Measurements from ENCODE around the gene GRK5. TPM values are rescaled to one million over a fixed set of nuclear protein-coding genes. Genes with fewer than 3 reads are reported as not detected.

The GRK5 gene
- total RNA-seq, 6 experiments from 2014 or later, result 5.9 to 11.5 (median 7.9) TPM

GRCh38 chr10:119246862-119247549, 39.6 kb downstream of the GRK5 start:
- no peaks in the 10 kb centered on the region for H3K9me3 ChIP-seq
- ATAC-seq (peak; percentile 5 to 55 (median 22)), DNase-seq (no peak)
- intact Hi-C loops (cut with DNase I), result no loop called here
- peak overlapping the region; percentile 18 to 48 (median 46) for H3K27ac ChIP-seq
- no peaks in the 10 kb centered on the region for H3K27me3 ChIP-seq
- no peaks in the 10 kb centered on the region for H3K36me3 ChIP-seq
- WGBS (ENCODE audit: insufficient coverage, low coverage, low lambda C conversion rate, missing lambda C conversion rate), result 66% methylated on average over 16 of the region's 16 CpGs
- peaks cover 0 to 27% (median 10%) of the 10 kb centered on the region in 4 donors for H3K4me1 ChIP-seq
- H3K4me3 ChIP-seq, result no peak overlapping the region
- TF ChIP-seq, protein P1, sequence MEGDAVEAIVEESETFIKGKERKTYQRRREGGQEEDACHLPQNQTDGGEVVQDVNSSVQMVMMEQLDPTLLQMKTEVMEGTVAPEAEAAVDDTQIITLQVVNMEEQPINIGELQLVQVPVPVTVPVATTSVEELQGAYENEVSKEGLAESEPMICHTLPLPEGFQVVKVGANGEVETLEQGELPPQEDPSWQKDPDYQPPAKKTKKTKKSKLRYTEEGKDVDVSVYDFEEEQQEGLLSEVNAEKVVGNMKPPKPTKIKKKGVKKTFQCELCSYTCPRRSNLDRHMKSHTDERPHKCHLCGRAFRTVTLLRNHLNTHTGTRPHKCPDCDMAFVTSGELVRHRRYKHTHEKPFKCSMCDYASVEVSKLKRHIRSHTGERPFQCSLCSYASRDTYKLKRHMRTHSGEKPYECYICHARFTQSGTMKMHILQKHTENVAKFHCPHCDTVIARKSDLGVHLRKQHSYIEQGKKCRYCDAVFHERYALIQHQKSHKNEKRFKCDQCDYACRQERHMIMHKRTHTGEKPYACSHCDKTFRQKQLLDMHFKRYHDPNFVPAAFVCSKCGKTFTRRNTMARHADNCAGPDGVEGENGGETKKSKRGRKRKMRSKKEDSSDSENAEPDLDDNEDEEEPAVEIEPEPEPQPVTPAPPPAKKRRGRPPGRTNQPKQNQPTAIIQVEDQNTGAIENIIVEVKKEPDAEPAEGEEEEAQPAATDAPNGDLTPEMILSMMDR (IDR thresholded peaks at IDR 0.05), result no peak
- no peak for TF ChIP-seq POLR2A (IDR thresholded peaks at IDR 0.05)

DNA sequence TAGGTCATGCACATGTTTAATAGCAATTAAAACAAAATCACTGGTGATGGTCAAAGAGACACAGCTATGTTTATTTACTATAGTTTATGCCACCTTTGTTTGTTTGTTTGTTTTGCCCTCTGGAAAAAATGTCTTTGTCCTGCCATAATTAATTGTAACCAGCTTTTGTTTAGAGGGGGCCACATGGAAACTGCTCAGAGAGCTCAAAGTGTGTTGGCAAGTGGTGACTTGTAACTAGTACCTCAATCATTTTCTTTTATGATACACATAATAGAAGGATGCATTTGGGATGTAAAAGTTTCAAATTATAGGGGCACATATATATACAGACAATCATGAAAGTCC, 40.2 kb downstream of the GRK5 start:
- Histone ChIP-seq H3K4me1 (peaks cover 0 to 27% (median 13%) of the 10 kb centered on the region in 4 donors), H3K4me3 (no peak overlapping the region), H3K27ac (no peak overlapping the region), H3K9me3 (no peaks in the 10 kb centered on the region), H3K27me3 (no peaks in the 10 kb centered on the region), H3K36me3 (no peaks in the 10 kb centered on the region)
- ATAC-seq (no peak), DNase-seq (no peak)
- TF ChIP-seq POLR2A (IDR thresholded peaks at IDR 0.05), result no peak
- TF ChIP-seq, protein P1 (IDR thresholded peaks at IDR 0.05), result no peak
- intact Hi-C loops (cut with DNase I), result no loop called here

DNA sequence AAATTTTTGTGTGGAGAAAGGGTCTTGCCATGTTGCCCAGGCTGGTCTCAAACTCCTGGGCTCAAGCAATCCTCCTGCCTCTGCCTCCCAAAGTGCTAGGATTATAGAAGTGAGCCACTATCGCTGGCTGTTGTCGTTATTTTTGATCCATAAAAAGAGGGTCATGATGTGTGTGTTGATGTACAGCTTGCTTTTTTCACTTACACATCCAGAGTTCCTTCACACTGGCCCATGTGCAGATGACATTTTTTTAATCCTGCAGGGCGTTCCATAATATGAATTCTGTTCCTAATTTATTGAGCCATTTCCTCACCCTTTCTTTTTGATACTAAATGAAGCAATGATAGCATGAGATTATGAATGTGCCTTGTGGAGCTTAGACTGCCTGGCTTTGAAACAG, 40.8 kb downstream of the GRK5 start:
- Histone ChIP-seq H3K9me3 (no peaks in the 10 kb centered on the region), H3K27ac (no peak overlapping the region), H3K36me3 (no peaks in the 10 kb centered on the region), H3K27me3 (no peaks in the 10 kb centered on the region), H3K4me1 (peaks cover 0 to 27% (median 14%) of the 10 kb centered on the region in 4 donors), H3K4me3 (no peak overlapping the region)
- WGBS (ENCODE audit: insufficient coverage, low coverage, low lambda C conversion rate, missing lambda C conversion rate), result 70% methylated on average over 3 of the region's 3 CpGs
- DNase-seq, result no peak
- intact Hi-C loops (cut with DNase I), result no loop called here
- ATAC-seq, result no peak
- TF ChIP-seq POLR2A (IDR thresholded peaks at IDR 0.05), result no peak
- TF ChIP-seq, protein P1 (IDR thresholded peaks at IDR 0.05), result no peak

GRCh38 chr10:119248681-119249080, 41.3 kb downstream of the GRK5 start:
- Histone ChIP-seq H3K27ac (no peak overlapping the region), H3K27me3 (no peaks in the 10 kb centered on the region), H3K4me3 (no peak overlapping the region), H3K4me1 (peaks cover 0 to 27% (median 14%) of the 10 kb centered on the region in 4 donors), H3K9me3 (no peaks in the 10 kb centered on the region), H3K36me3 (no peaks in the 10 kb centered on the region)
- intact Hi-C loops (cut with DNase I), result no loop called here
- no peak for ATAC-seq
- WGBS (ENCODE audit: insufficient coverage, low coverage, low lambda C conversion rate, missing lambda C conversion rate), result 83% methylated on average over 4 of the region's 4 CpGs
- TF ChIP-seq, protein P1 (IDR thresholded peaks at IDR 0.05), result no peak
- no peak for TF ChIP-seq POLR2A (IDR thresholded peaks at IDR 0.05)
- no peak for DNase-seq

Data from right lobe of liver (tissue), 6 donors.